ENCODE measurements around the gene PTPRR.

The PTPRR gene

GRCh38 chr12:70590051-70590450 lies 330.5 kb downstream of the PTPRR start:
- H3F3A ChIP-seq (ENCODE audit: low read depth), result no peaks in the 10 kb centered on the region
- no peaks in the 10 kb centered on the region for H3K27me3 ChIP-seq (ENCODE audit: insufficient read depth, low read length, poor library complexity, severe bottlenecking)
- no peak overlapping the region for H3K4me3 ChIP-seq (ENCODE audit: low read length, poor library complexity, severe bottlenecking)
- H2AFZ ChIP-seq (ENCODE audit: low read length), result peak overlapping the region; percentile 65
- H3K4me2 ChIP-seq (ENCODE audit: low read depth, low read length, poor library complexity, severe bottlenecking), result no peak overlapping the region
- no peaks in the 10 kb centered on the region for H3K79me2 ChIP-seq (ENCODE audit: insufficient read depth, low read length)
- no peaks in the 10 kb centered on the region for H4K20me1 ChIP-seq (ENCODE audit: insufficient read depth, low read length, poor library complexity, severe bottlenecking)
- no peak for TF ChIP-seq EZH2phosphoT487 (IDR thresholded peaks at IDR 0.05; ENCODE audit: borderline replicate concordance)
- TF ChIP-seq CTCF (conservative IDR thresholded peaks at IDR 0.05; ENCODE audit: low read length), result peak; percentile 98
- peaks cover 5% of the 10 kb centered on the region for H3K4me1 ChIP-seq (ENCODE audit: insufficient read depth, low read length, poor library complexity, severe bottlenecking)
- H3K36me3 ChIP-seq (ENCODE audit: insufficient read depth, low read length), result no peaks in the 10 kb centered on the region
- no peak overlapping the region for H3K9ac ChIP-seq (ENCODE audit: low read depth, low read length, poor library complexity, severe bottlenecking)
- H3K9me3 ChIP-seq (ENCODE audit: insufficient read depth, low read depth, low read length), result no peaks in the 10 kb centered on the region
- H3K9me2 ChIP-seq (replicated peaks; ENCODE audit: low read depth, low read length), result no peaks in the 10 kb centered on the region

All from Loucy (cell line).